Suprapubic skin (tissue), 4 donors: ENCODE data around the gene CABP4.

Source experiments
- CTCF ChIP-seq, 2 donors: fragments of 200-600 bp in 1 of 2; fragments of 450-650 bp in 1 of 2; sonication (generic) in 1 of 2; IDR thresholded peaks; one replicate each; pipeline ENCODE4 v1.5.1; 2016 to 2019; ENCODE audit warnings: antibody characterized with exemption in 2 of 2, mild to moderate bottlenecking in 1 of 2, moderate library complexity in 1 of 2
- POLR2A ChIP-seq, 2 donors: fragments of 450-650 bp; IDR thresholded peaks; one replicate each; pipeline ENCODE4 v1.6.1; 2017; ENCODE audit warnings: antibody characterized with exemption in 2 of 2, mild to moderate bottlenecking in 2 of 2, moderate library complexity in 2 of 2
- POLR2AphosphoS5 ChIP-seq, 3 donors: sonication (generic); formaldehyde crosslinking; IDR thresholded peaks; one replicate each; pipeline ENCODE4 v1.6.1; 2017; ENCODE audit warnings: antibody characterized with exemption in 3 of 3

- TF ChIP-seq POLR2AphosphoS5 (IDR thresholded peaks at IDR 0.05), result no peak
- no peak for TF ChIP-seq CTCF (IDR thresholded peaks at IDR 0.05)
- TF ChIP-seq POLR2A (IDR thresholded peaks at IDR 0.05), result no peak
Measured at GRCh38 chr11:67500831-67501715, 45.9 kb downstream of the CABP4 start.
